Measurements from ENCODE around the gene PRR36. TPM values are rescaled to one million over a fixed set of nuclear protein-coding genes. Genes with fewer than 3 reads are reported as not detected.

The PRR36 gene
- total RNA-seq, 4 donors from 2014 or later, result 2.5 TPM; not detected in 3

- no peaks in the 10 kb centered on the region for H3K9me3 ChIP-seq
- no peak overlapping the region for H3K4me3 ChIP-seq
- DNase-seq (ENCODE audit: low spot score in 2 of 2), result no peak
- no peaks in the 10 kb centered on the region for H3K36me3 ChIP-seq
- no peak overlapping the region for H3K27ac ChIP-seq
- peaks cover 0 to 22% of the 10 kb centered on the region in 2 donors for H3K27me3 ChIP-seq
- WGBS, 2 donors, result 78 to 85% methylated on average over 4 of the region's 4 CpGs
- H3K4me1 ChIP-seq, result peaks cover 0 to 1% (median under 1%) of the 10 kb centered on the region in 4 donors
- TF ChIP-seq EP300 (IDR thresholded peaks at IDR 0.05) (no peak), CTCF (IDR thresholded peaks at IDR 0.05) (no peak), POLR2A (IDR thresholded peaks at IDR 0.05) (no peak)
Observed at GRCh38 chr19:7883105-7883504, 8.9 kb upstream of the PRR36 start.

GRCh38 chr19:7881910-7882309, 7.7 kb upstream of the PRR36 start:
- WGBS, 2 donors, result 81 to 93% methylated on average over 3 of the region's 3 CpGs
- H3K4me1 ChIP-seq, result no peaks in the 10 kb centered on the region
- no peaks in the 10 kb centered on the region for H3K9me3 ChIP-seq
- no peak for DNase-seq (ENCODE audit: low spot score in 2 of 2)
- no peak for TF ChIP-seq CTCF (IDR thresholded peaks at IDR 0.05)
- no peak for TF ChIP-seq EP300 (IDR thresholded peaks at IDR 0.05)
- no peak for TF ChIP-seq POLR2A (IDR thresholded peaks at IDR 0.05)
- H3K4me3 ChIP-seq, result no peak overlapping the region
- peaks cover 0 to 12% of the 10 kb centered on the region in 2 donors for H3K27me3 ChIP-seq
- H3K36me3 ChIP-seq, result no peaks in the 10 kb centered on the region
- no peak overlapping the region for H3K27ac ChIP-seq

- Histone ChIP-seq H3K4me1 (no peaks in the 10 kb centered on the region), H3K9me3 (no peaks in the 10 kb centered on the region), H3K36me3 (no peaks in the 10 kb centered on the region), H3K4me3 (no peak overlapping the region), H3K27me3 (peaks cover 0 to 18% of the 10 kb centered on the region in 2 donors), H3K27ac (no peak overlapping the region)
- no peak for TF ChIP-seq EP300 (IDR thresholded peaks at IDR 0.05)
- TF ChIP-seq CTCF (IDR thresholded peaks at IDR 0.05), result no peak
- no peak for TF ChIP-seq POLR2A (IDR thresholded peaks at IDR 0.05)
- WGBS, 2 donors, result 86% methylated on average over 19 of the region's 19 CpGs
- DNase-seq (ENCODE audit: low spot score in 2 of 2), result no peak
Observed at GRCh38 chr19:7879836-7880235, 5.6 kb upstream of the PRR36 start.

GRCh38 chr19:7879111-7879807, 5.1 kb upstream of the PRR36 start:
- H3K36me3 ChIP-seq, result no peaks in the 10 kb centered on the region
- TF ChIP-seq EP300 (IDR thresholded peaks at IDR 0.05) (no peak), CTCF (IDR thresholded peaks at IDR 0.05) (no peak), POLR2A (IDR thresholded peaks at IDR 0.05) (no peak)

GRCh38 chr19:7877249-7877836, 3.2 kb upstream of the PRR36 start:
- no peak for TF ChIP-seq CTCF (IDR thresholded peaks at IDR 0.05)
- TF ChIP-seq EP300 (IDR thresholded peaks at IDR 0.05), result no peak
- TF ChIP-seq POLR2A (IDR thresholded peaks at IDR 0.05), result no peak
- H3K4me1 ChIP-seq, result peaks cover 0 to 19% (median 4%) of the 10 kb centered on the region in 4 donors
- H3K9me3 ChIP-seq, result no peaks in the 10 kb centered on the region
- peaks cover 0 to 41% of the 10 kb centered on the region in 2 donors for H3K27me3 ChIP-seq
- DNase-seq (ENCODE audit: low spot score in 2 of 2), result no peak
- WGBS, 2 donors, result 68 to 73% methylated on average over 6 of the region's 6 CpGs
- no peak overlapping the region for H3K27ac ChIP-seq
- H3K36me3 ChIP-seq, result no peaks in the 10 kb centered on the region
- no peak overlapping the region for H3K4me3 ChIP-seq

More at GRCh38 chr19:7879111-7879807, 5.1 kb upstream of the PRR36 start:
- Histone ChIP-seq H3K27ac (no peak overlapping the region), H3K9me3 (no peaks in the 10 kb centered on the region), H3K4me3 (no peak overlapping the region), H3K4me1 (peaks cover 0 to 5% (median 0%) of the 10 kb centered on the region in 4 donors), H3K27me3 (peaks cover 0 to 23% of the 10 kb centered on the region in 2 donors)
- WGBS, 2 donors, result 72 to 76% methylated on average over 18 of the region's 18 CpGs
- DNase-seq (ENCODE audit: low spot score in 2 of 2), result no peak

Measured in tibial nerve (tissue), 4 donors.